HT1080 (cell line): ENCODE results near the gene TRAPPC4. TPM values are rescaled to one million over a fixed set of nuclear protein-coding genes. Genes with fewer than 3 reads are reported as not detected.
"Not testable (repeated sequence)": the region's sequence is repeated elsewhere in the genome, so short reads cannot be mapped to it uniquely, and the experiment has no call there.

Source experiments
- DNase-seq: peaks from one replicate; pipeline ENCODE4 v3.0.0-alpha.2; 2015; ENCODE audit warnings: low read depth
- total RNA-seq: library from RNA; depleted of rRNA; stranded (reverse); fragments of >200 nt; shearing (Covaris generic); gene quantifications from 2 replicates; pipeline ENCODE4 v1.2.3, GENCODE V29; 2014

Gene TRAPPC4
- total RNA-seq, 1 experiment from 2014 or later, result 154 TPM

DNA sequence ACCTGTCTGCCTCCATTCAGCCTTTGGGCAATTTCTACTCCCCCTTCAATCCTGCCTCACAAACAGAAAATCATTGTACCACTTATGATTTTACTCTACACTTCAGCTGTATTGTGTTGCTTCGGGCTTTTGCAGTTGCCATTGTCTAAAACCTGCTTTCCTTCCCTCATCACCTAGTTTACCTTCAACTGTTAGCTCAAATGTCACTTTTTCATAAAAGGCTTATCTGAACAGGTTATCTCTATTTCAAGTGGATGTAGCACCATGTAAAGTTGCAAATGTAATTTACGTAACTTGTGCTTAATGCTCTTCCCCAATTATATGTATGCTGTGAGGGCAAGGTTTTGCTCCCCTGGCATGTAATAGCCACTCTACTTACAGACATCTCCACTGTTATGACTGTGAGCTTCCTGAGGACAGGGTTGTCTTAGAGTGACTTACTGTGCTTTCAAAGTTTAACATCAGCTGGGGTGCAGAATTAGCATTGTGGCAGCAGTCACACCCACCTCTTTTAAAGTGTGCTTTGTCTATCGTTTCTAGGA, 5.9 kb upstream of the TRAPPC4 start:
- DNase-seq, result no peak

DNA sequence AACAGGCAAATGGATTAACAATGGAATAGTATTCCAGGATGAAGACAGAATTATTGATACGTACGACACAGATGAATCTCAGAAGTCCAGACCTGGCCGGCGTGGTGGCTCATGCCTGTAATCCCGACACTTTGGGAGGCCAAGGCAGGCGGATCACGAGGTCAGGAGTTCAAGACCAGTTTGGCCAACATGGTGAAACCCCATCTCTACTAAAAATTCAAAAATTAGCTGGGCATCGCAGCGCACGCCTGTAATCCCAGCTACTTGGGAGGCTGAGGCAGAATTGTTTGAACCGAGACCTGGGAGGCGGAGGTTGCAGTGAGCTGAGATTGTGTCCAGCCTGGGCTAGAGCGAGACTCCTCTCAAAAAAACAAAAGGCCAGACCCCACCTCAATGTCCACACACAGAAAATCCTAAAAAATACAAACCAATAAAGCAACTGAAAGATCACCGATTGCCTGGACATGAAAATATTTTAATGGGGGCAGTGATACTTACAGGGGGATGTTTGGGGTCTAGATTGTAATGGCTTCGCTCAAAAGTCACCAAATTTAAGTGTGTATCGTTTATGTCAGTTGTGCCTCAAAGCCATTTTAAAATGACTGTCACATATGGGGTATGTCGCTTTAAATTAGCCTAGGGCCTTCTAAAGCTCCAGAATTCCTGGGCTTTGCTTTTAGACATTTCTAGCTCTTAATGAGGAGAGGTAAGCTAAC, 4.2 kb upstream of the TRAPPC4 start:
- DNase-seq, result no peak

DNA sequence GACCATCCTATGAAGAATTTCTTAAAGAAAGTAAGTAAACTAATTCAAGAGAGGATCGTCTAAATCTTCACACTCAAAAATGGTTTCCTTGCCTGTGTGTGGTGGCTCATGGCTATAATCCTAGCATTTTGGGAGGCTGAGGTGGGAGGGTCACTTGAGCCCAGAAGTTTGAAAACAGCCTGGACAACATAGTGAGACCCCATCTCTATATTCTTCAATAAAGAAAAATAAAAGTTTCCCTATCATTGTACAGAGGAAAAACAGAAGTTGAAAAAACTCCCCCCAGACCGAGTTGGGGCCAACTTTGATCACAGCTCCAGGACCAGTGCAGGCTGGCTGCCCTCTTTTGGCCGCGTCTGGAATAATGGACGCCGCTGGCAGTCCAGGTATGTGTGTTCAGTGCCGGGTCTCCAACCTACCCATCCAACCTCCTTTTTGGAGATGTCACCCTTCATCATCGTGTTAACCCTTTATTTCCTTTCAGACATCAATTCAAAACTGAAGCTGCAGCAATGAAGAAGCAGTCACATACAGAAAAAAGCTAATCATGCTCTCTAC, 3.4 kb upstream of the TRAPPC4 start:
- no peak for DNase-seq

DNA sequence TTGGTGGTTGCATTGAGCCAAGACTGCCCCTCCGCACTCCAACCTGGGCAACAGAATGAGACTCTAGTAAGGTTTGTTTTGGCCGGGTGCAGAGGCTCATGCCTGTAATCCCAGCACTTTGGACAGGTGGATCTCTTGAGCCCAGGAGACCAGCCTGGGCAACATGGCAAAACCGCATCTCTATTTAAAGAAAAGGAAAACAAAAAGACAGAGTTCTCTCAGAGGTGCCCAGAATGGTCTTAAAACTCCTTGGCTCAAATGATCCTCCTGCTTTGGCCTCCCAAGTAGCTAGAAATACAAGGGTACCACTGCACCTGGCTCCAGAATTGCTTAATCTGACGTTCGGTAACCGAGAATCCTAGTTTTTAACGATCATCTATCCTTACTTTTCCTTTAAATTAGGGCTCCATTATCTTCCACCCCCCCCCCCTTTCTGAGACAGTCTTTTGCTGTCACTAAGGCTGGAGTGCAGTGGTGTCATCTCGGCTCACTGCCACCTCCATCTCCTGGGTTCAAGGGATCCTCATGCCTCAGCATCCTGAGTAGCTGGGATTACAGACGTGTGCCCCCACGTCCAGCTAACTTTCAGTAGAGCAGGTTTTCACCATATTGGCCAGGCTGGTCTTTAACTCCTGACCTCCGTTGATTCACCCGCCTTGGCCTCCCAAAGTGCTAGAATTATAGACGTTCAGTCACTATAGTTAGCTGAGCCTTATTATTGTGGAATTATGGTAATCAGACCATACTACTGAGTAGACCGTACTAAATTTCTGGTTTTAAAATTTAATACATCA, 2.2 kb upstream of the TRAPPC4 start:
- DNase-seq, result no peak

DNA sequence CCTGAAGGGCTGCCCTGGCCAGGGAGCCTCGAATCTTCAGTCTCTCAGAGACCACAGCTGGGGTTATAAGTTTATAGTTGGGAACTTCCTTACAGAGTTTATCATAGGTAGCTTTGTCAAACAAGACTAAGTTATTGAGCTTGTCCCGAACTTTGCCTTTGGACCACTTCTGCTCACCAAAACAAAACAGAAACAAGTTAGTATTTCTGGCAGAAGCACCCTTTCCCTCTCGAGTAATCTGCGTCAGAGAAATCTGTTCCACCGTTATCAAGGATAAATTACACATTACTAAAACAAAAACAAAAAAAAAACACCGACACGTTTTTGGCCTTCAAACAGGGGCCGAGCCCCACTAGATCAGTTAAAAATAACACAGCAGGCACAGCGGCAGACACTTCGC, 1.2 kb upstream of the TRAPPC4 start:
- DNase-seq, result not testable (repeated sequence)

GRCh38 chr11:119019996-119020395, 1.4 kb downstream of the TRAPPC4 start:
- no peak for DNase-seq

- DNase-seq, result no peak
These were observed 3.1 kb downstream of the TRAPPC4 start for GRCh38 chr11:119021631-119022030.

DNA sequence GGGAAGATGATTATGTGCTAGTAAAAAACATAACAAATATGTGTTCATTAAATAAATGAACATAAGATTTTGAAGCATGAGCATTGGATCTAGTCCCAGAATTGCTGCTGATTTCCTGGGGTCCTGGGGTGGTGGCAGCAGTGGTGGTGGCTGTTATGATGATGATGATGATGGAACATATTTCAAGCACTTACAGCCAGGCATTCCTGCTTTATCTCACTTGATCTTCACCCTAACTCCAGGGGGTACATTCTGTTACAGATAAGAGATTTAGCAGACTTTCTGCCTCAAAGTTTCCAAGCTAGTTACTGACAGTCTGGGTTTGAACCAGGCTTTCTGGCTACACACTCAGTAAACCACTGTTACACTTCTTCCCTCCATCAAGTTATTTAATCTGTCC, 5.2 kb downstream of the TRAPPC4 start:
- DNase-seq, result no peak

DNA sequence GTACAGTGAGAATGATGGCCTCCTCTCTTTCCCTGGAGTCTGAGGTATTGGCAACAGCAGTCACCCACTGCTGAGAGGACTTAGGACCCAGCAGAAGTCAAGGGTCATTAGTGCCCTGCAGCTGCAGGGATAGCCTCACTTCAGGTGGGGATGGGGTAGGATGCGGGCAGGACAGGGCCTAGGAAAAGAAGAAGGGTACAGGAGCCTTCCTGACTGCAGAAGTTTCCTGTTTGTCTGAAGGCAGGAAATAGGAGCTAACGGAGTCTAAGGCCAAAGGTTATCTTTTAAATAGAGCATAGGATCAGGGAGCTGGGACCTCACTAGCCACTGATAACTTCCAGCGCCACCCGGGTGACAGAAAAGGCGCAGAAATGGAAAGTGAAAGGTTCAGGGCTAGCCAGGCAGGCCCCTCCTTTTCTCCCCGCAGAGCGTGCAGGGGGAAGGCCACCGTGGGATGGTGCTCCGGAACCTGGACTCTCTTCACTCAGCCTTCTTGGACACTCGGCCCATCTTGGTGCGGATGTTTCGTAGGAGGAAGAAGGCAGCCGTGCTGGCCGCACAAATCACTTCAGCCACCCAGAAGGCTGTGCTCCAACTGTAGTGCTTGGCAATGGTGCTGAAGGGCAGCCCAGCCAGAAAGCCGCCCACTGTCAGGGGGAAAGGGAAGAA, 6.0 kb downstream of the TRAPPC4 start:
- no peak for DNase-seq

DNA sequence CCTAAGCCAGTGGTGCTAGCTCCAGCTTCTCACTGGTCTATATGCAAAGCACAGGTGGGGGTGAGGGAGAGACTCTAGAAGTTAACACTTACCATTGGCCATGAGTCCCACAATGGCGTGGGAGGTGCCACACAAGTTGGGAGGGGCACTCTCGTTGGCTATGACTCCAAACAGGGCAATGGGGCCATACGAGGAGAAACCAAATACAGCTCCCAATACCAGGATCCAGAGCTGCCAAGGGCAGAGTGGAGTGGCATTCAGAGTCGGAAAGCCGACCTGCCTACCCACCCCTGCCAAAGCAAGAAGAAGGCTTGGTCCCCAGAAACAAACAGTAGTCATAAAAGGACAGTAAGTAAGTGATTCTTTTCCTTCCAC, 6.5 kb downstream of the TRAPPC4 start:
- no peak for DNase-seq

DNA sequence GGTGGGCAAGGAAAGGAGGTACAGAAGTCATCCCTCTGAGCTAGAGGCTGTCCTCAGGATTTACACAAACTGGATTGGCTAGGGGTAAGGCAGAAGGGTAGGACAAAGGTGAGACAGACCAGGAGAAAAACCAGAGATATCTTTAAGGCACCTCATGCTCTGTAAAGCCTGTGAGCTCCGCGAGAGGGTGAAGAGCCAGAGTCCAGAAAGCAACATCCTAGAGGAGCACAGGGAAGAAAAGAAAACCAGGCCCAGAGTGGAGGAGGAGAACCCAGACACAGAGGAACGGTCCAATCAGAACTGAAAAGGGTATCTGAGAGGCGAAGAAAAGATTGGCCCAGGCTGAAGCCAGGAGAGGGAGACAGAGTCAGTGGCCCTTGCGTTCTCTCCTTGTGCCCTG, 7.0 kb downstream of the TRAPPC4 start:
- no peak for DNase-seq

DNA sequence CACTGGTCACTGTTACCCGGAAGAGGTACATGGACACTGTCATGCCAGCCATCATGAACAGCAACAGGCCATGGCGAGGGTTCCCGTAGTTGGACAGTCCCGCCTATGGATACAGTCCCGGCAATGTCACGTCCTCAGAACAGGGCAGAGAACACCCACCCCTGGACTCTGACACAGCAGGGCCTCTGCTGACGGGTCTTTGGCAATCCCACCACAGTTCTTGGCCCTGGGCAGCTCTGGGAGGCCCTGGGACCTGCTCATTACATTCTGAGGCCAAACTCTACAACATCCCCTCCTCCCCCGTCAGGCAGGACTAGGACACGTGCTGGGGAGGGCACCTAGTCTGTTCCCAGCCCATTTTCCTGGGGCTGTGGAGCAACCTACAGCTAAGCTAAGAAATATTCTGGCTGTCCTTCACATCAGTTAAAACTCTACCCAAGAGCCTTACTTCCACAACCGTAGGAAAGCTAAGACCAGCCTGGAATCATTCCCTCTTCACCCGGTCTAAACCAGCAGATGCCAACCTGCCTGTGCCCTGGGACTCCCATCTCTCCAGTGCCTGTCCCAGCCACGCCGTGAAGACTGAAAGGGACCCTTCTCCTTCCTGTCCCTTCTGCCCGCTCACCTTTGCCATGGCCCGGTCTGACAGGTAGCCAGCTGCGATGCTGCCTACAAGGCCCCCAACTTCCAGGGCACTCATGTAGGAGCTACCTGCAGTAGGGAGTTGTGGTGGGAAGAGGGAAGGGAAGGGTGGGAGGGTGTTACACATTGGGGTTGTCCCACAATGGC, 7.6 kb downstream of the TRAPPC4 start:
- DNase-seq, result no peak

DNA sequence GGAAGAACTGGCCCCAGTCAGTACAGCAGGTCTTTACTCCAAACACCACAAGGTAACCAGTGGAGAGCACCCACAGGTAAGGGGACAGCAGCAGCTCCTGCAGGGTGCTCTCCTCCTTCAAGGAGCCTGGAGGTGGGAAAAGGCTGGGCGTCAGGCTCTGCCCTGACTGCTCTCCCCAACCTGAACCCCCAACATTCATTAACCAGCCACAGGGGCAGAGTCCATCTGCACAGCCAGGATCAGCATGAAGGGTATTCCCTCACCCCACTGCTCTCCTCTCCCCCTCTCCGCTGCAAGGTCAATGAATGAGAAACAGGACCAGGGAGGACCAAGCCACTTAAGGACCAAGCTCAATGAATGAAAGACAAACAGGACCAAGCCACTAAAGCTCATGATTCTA, 8.4 kb downstream of the TRAPPC4 start:
- DNase-seq, result no peak

DNA sequence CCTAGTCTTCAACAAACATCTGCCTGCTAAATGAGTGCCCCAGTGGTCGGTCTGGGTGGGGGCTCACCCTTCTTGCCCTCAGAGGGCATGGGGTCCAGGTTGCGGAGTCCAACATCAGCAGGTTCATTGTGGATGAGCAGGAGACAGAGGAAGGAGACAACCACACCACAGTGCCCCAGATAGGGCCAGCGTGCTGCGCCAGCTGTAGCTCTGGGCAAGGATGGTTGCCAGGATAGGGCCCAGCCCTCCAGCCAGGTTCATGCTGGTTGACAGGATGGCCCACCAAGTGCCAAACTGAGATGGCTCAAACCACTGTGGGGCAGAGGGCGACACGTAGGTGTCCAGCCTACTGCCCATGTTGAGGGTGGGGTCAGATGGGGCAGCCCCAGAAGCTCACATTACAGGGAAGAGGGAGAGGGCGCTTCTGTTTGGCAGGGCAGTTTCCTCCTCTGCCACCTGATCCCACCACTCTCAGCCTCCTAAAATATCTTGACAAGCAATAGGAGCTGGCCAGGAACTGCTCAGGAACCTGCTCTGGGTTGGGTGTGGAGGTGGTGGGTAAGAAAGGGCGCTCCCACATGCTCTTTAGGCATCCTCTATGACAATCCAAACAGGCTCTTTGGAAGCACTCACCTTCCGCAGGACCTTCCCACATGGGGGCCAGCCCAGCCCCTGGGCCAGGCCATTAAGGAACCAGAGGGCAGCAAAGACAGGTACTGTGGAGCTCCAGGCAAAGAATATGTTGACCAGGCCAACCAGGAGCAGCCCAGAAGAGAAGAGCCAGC, 9.2 kb downstream of the TRAPPC4 start:
- DNase-seq, result no peak

DNA sequence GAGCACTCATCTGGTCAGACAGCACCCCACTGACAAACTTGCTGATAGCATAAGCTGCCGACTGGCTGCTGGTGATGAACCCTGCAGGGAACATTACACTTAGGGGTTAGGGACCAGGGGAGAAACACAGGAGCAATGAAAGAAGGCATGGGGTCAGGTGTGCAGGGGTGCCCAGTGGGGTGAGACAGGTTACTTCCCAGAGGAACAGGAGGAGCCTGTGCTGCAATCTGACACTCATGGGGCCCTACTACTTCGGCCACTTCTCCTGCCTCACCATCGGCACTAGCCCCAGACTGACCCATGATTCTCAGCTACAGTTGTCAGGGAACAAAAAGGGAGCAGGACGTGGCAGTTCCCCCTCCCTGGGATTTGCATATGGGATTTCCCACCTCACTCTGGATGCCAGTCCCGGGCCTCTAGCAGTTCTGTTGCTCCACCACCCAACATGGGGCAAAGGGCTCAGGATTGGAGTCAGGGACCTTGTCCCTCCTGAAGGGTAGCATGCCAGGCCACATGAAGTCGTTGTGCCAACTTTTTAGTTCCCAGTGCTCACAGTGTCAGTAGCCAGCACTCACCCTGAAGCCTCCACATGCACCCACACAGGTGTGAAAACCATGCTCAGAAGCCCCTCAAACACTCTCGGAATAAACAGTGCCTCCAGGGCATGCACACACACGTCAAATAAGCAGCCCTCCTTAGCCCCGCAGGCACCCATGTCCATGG, 9.9 kb downstream of the TRAPPC4 start:
- no peak for DNase-seq

DNA sequence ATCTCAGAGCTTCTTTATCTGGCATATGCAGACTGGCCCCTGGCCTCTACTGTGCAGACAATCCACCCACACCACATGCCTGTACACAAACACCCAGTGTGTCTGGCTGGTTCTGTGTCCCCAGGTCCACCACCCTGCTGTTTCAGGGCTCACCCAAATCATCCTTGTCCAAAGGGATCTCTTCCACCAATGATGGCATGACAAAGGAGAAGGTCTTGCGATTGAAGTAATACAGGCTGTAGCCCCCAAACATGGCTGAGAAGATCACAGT, 10.4 kb downstream of the TRAPPC4 start:
- DNase-seq, result no peak

- no peak for DNase-seq
These were observed 10.9 kb downstream of the TRAPPC4 start for GRCh38 chr11:119029340-119030028.

- no peak for DNase-seq
These were observed 11.4 kb downstream of the TRAPPC4 start for GRCh38 chr11:119030029-119030328.

- peak; percentile 94 for DNase-seq
These were observed 11.9 kb downstream of the TRAPPC4 start, which contains the start of gene SLC37A4 for GRCh38 chr11:119030329-119031047. Gene SLC37A4 (minus strand): TSS chr11:119030877.
